DLD1 (cell line): ENCODE results near the gene NACAD.

ENCODE experiments used
- in situ Hi-C: cut with HindIII; loops from 2 replicates; pipeline ENCODE4 v1.10.0; 2017; ENCODE audit warnings: low sequenced_read_pairs

NACAD gene

DNA sequence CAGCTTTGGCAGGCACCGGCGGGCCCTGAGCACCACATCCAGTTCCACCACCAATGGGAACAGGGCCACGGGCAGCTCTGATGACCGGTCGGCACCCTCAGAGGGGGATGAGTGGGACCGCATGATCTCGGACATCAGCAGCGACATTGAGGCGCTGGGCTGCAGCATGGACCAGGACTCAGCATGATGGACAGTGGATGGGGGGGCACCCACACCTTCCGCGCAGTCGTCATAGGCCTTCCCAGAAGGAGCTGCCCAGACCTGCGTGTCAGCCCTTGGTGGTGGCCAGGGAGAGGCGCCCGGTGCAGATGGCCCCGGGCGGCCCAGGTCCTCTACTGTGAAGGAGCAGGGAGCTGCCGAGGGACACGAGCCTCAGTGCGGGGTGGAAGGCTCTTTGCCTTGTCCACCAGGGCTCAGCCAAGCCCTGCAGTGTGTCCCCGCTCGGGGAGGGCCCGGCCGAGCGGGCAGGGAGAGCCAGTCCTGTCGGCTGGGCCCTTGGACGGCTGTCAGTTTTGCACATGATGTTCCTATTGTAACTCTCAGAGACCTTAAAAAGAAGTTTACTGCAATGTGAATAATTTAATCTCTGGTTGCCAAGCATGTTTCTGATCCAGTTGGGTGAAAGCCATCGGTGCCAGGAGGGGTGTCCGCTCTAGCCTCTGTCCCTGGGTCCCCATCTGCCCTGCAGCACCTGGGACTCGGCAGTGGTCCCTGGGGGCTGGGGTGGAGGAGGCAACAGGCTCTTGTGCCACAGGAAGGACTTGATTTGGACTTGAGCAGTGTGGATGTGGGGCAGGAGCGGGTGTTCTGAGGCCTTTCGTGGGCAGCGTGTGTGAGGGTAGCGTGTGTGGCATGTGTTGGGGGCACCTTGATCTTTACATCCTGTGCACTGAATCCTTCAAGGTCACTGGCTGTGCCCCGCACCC, 12.6 kb downstream of the NACAD start:
- in situ Hi-C loops, result no loop called here

- in situ Hi-C loops, result no loop called here
Measured at GRCh38 chr7:45075355-45075644, 13.5 kb downstream of the NACAD start.

DNA sequence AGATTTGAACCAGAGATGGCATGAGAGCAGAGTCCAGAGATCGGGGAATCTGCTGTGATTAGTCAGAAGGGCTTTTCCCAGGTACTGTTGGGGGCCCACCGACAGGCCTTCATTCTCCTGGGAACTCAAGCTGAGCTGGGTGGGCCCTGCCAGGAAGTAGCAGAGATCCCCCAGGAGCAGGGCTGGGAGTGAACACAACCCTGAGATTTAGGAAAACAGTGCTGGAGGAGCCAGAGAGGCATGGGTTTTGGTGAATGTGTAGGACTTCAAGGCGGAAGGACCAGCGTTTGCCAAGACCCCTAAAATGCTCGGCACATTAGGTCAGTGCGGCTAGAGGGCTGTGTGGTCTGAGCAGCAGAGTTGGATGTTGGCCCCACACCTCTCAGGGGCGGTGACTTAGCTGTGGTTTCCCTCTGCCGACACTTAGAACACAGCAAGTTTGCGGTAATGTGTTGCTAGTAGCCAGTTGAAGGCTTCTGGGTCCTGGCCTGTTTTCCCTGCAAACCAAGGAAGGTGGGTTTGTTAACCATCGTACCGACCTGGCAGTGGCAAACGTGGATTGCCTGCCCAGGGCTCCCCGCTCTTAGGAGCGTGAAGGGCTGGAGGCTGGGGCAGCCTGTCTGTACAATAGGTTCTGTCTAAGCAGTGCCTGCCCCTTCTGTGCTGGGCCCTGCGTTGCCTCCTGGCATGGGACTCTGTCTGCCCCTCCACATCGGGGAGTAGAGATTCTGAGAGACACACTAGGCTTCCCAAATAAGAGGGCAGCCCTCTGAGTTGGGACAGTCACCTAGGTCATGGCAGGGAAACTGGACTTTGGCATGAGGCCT, 14.0 kb downstream of the NACAD start:
- in situ Hi-C loops, result no loop called here

DNA sequence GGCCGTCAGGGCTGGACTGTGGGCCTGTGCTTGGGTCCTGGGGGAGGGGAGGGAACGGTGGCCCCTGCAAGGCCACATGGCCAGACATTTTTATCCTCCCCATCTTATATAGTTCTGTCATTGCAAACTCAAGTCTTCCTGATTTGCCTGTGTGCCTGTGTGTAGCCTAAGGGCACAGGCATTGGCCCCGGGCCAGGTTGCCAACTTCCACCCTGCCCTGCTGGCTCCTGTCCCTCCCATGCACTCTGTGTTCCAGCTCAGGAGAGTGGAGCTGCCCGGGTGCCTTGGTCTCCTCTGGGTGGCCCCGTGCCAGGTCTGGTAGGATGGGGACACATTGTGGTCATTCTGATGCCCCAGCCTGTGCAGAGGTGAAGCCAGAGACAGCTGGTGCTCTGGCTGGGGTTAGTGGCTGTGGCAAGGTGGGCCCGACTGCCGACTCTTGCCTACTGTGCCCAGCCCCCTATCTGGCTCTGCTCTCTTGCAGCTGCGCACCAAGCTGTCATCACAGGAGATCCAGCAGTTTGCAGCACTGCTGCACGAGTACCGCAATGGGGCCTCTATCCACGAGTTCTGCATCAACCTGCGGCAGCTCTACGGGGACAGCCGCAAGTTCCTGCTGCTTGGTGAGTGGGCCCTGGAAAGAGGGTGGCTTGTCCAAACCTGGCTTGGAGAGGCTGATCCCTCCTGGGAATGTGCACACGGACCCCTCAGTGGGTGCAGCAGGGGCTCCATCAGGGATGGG, 14.8 kb downstream of the NACAD start:
- in situ Hi-C loops, result no loop called here

GRCh38 chr7:45073031-45073785, 15.6 kb downstream of the NACAD start:
- in situ Hi-C loops, result no loop called here

GRCh38 chr7:45072131-45073030, 16.4 kb downstream of the NACAD start:
- in situ Hi-C loops, result no loop called here

GRCh38 chr7:45071528-45071927, 17.2 kb downstream of the NACAD start:
- in situ Hi-C loops, result no loop called here

DNA sequence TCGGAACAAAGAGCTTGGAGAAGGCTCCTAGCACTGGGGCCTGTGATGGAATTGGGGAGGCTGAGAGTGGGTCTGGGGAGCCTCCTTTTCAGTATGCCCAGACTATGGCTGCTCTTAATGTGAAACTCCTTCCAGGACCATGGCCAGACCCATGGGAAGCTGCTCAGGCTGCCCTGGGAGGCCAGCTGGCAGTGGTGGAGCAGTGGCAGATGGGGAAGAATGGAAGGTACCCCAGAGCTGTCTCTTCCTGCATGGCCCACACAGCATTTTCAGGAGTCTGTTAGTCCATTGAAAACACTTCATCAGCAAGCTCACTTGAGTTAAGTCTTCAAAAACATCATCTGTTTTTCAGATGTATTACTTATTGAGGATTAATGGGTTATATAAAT, 18.5 kb downstream of the NACAD start:
- in situ Hi-C loops, result no loop called here

- in situ Hi-C loops, result no loop called here
Measured at GRCh38 chr7:45069444-45070253, 19.1 kb downstream of the NACAD start.

GRCh38 chr7:45068236-45069023, 20.3 kb downstream of the NACAD start:
- in situ Hi-C loops, result no loop called here

GRCh38 chr7:45067582-45067981, 21.2 kb downstream of the NACAD start:
- in situ Hi-C loops, result no loop called here

DNA sequence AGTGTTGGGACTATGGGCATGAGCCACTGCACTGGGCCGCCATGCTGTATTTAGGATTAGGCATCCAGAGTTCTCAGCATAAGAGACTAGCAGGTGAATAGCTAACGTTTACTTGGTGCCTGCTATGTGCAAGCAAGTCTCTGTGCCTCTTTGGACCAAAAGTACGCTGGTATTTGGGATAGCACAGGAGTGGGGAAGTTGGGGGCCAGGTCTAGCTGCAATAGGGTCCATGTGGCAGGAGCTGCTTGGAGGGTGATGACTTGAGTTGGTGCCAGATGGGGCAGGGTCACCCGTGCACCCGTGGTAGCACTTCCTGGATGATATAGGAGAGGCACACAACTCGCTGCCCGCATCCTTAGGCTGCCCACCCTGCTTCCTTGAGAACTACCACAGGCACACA, 22.4 kb downstream of the NACAD start:
- in situ Hi-C loops, result no loop called here

DNA sequence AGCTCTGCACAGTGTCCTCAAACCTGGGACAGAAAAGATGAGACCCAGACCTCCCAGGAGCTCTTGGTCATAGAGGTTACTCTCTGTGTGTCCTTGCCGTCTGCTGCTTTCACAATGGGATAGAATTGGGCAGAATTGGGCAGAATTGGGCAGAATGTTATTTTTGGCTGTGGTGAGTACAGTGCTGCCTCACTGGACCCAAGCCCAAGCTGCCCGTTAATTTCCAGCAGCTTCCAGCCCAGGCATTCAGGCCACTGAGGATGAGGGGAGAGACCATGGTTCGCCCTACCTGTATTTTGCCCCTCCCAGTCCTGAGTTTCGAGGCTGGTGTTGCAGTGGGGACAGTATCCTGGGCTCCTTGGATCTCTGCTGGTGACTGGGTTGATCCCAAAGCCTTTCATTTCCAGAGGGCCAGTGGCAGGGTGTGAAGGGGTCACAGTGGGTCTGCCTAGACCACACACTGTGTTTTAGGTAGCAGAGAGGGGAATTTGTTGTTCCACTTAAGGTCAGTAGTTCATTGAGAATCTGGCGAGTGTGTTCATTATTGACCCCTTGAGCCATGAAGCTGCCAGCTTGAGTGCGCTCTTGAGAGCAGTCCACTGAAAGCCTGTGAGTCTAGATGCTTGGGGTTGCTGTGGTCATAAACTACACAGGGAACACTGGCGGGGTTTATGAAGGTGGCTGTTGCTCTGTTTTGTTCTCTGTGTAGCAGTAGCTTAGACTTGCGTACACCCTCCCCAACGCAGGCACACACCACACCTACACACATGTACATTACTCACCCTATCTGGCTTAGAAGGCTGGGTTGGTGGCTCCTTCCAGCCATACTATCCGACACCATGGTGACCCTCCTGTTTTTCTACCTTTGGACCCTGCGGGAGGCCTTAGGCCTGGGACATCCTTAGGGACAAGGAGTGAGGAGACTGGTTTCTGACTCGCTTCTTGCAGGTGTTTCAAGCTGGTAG, 23.5 kb downstream of the NACAD start:
- in situ Hi-C loops, result no loop called here

DNA sequence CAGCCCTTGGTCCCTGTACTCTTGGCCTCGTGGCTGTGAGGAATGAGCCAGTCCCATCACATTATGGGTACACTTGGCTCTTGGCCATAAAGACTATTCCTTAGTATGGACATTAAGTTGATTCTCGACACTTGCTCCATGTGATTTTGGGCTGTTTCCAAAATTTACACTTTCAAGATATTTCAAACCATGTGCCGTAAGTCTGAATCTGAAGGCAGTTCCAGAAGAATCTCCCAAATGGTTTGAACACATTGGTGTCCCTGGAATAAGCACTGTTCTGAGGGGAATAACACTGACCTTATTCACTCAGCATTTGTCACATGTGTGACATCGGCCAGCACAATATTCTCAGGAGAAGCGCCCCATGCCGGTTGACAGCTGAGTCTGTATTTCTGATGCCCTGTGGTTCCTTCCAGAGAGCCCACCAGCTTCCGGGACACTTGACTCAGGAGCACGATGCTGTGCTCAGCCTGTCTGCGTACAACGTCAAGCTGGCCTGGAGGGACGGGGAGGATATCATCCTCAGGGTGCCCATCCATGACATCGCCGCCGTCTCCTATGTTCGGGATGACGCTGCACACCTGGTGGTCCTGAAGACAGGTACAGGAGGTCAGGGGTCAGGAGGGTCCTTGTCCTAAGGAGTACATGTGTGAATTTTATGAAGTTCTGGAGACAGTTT, 24.6 kb downstream of the NACAD start:
- in situ Hi-C loops, result no loop called here

DNA sequence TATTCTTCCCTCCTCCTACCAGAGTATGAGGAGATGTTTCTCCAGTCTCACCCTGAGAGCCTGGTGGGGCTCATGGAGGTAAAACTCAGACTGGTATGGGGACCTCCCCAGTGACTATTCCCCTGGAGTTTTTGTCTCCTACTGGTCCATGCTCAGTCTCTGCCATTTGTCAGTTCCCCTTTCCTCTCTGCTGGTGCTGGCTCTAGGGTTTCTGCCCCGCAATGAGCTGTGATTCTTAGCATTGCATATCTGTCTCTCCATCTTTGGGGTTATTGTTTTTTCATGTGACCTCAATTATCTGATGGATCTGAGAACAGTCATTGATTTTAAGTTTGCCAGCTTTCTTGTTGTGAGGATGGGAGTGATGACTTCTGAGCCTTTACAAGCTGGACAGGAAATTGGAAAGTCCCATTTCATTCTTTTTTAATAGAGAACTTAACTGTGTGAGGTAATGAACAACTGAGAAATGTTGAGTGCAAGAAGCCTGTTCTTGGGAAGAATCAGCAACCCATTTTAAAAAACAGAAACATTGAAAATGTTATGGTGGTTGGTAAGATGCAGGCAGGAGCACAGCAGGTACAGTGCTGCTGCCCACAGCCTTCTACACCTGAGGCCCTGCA, 26.9 kb downstream of the NACAD start:
- in situ Hi-C loops, result no loop called here

DNA sequence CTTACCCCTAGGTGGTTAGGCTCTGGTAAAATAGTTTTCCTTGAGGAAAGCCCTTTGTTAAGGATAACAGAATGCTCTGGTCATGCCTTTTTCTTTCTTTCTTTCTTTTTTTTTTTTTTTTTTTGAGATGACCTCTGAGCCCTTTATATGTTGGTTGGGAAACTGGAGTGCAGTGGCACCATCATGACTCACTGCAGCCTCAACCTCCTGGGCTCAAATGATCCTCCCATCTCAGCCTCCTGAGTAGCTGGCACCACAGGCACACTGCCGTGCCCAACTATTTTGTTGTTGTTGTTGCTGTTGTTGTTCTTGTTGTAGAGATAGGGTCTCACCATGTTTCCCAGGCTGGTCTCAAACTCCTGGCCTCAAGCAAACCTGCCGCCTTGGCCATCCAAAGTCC, 27.4 kb downstream of the NACAD start:
- in situ Hi-C loops, result no loop called here
